ENCODE data around the gene DHX38.
"Not testable (repeated sequence)": the region's sequence is repeated elsewhere in the genome, so short reads cannot be mapped to it uniquely, and the experiment has no call there.

The DHX38 gene

DNA sequence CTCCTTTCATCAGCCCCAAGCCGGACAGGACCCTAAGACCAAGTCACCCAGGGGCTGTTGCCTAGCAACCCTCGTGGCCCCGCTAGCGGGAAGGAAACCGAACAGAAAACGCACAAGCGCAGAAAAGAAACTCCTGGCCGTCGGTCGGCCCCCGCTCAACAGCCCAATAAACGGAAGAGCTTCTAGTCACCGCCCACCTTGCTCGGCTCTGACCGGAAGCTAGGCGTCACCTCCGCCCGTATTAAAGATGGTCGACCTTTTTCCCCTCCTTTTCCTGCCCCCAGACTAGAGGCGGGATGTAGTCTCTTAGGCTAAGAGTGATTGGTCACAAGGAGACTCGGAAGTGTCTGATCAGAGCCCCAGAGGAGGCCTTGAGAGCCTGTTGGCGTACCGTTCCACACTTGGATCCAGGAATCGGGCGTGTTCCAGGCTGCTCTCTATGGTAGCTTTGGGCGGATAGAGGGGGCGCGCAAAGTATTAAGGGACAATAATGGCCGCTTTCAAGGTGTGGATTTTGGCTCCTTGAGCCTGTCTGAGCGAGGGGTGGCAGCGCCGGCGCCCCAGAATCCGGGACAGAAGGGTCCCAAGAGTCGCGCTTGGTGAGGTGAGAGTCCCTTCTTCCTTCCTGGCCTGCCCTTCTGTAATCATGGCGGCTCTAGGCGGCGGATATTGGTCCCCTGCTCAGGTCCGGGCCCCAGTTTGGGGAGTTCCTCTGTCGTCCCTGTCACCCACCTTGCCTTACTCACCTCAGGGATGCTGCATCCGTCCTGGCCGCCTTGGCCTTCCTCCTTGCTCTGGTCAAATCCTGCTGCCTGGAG is at the start of gene DHX38, which contains the start of gene TXNL4B:
Gene DHX38 (plus strand): TSS at position 400 of the 818 bp plus-strand sequence. CDS start 2,311 bp downstream, outside the sequence.
Gene TXNL4B (minus strand): TSS at position 173 of the 818 bp plus-strand sequence. CDS start 2,871 bp downstream, outside the sequence.
- DNase-seq (ENCODE audit: low read depth in 3 of 3), result peak; percentile 85 to 90 (median 88)

DNA sequence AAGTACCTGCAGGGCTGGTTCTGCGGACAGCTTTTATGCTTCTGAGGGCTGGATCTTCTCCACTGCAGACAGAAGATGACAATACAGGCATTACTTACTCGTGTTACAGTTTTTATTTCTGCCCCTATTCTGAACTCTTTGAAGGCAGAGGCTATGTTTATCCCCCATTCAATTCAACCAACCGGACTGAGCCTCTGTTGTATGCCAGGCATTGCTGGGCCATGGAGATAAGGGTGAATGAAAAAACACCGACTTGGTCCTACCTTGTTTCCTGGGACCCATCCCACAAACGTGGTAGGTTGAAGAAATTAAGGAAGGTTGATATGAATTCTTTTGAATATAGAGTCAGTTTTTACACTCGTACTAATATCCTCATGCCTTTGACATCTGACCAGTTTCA is 49.4 kb upstream of the DHX38 start:
- DNase-seq (ENCODE audit: low read depth in 3 of 3), result no peak

DNA sequence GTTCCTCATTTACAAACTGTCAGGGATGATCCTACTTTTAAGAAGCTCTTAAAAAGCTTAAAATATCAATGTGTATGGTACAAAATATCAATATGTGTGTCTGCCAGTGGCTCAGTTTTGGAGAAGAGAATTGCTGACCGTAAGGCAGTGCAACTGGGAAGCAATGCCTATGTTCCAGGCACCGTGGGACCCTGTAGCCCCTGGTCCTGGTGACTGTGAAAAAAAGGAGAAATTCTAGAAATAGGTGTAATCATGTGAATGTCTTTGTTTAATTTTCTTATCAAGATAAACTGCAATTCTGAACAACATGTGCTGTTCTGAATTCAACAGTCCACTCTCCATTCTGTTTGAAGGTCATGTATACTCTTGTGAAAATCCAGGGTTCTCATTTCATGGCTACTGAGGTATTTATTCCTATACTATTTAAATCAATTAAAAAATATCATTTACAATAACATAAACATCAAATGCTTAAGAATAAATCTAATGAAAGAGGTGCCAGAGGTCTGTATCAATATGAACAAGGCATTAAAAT is 48.8 kb upstream of the DHX38 start:
- no peak for DNase-seq (ENCODE audit: low read depth in 3 of 3)

DNA sequence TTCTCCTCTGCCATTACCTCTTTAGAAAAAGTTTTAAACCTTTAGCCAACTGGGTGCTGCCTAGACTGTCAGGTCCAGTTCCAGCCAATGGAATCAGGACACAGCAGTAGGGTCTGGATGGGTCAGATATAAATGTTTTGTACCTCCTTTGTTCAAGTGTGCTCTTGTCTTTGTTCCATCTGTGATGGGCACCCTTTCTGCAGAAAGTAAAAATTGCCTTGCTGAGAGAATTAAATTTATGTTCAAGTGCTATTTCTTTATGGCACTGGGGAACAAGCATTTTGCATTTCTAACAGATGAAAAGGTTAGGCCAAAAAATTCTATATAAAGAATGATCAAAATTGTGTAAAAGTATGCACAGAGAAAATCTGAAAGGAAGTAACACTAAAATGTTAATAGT is 44.5 kb upstream of the DHX38 start:
- no peak for DNase-seq (ENCODE audit: low read depth in 3 of 3)

DNA sequence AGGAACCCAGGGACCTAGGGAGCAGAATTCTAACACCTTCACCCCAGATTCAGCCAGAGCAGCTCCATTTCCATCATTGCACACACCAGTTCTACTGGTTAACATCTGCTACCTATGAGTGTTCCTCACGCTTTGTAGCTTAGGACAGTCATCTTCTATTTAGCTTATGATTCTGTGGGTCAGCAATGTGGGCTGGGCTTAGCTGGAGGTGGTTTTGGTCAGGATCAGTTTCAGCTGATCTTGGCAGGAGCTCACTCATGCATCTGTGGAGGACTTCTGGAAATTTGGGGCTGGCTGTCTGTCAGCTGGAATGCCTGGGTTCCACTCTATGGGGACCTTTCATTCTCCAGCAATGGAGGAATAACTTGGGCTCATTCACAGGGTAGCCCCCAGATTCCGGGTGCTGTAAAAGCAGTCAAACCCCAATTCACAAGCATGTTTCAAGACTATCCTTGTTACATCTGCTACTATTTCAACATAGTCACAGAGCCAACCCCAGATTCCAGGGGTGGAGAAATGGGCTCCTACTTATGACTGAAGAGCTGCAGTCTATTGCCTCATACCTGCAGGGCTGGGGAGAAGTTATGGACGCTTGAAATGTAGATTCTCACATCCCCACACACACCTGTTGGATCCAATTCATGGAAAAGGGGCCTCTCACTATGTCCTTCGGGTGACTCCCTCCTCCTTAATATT is 42.7 kb upstream of the DHX38 start:
- DNase-seq (ENCODE audit: low read depth in 3 of 3), result no peak

DNA sequence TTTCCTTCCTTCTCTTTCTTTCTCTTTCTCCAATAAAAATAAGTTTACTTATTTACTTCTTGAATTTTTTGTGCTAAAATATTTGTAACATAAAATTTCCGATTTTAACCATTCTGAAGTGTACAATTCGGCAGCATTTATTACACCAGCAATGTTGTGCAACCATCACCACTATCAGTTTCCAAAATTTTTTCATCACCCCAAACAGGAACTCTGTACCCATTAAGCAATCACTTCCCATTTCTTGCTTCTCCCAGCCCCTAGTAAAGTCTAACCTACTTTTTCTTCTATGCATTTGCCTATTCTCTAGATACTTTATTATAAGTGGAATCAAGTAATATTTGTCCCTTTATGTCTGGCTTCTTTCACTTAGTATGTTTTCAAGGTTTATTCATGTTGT is 41.8 kb upstream of the DHX38 start:
- DNase-seq (ENCODE audit: low read depth in 3 of 3), result no peak

DNA sequence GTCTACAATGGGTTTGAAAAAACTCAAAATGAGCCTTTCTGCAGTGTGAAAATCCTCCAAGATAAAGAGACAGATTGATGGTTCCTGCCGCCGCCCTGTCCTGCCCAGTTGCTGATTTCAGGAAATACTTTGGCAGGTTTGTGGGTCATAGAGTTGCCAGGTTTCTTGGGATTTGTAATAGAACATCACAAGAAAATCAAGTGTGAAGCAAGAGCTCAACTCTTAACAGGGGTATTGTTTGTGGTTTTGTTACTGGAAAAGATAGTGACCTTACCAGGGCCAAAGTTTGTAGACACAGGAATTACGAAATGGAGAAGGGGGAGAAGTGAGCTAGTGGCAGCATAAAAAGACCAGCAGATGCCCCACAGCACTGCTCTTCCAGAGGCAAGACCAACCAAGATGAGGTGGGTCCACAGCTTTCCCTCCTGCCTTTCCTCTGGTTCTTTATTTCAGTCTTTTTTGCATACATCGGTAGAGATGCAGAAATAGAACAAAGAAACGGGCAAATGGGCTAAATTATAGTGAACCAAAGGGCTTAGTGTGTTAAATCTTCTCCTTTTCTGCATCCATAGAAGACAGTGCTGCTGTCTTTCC is 39.3 kb upstream of the DHX38 start, which contains the start of gene HP:
Gene HP (plus strand): TSS at position 252 of the 594 bp plus-strand sequence. CDS start 148 bp downstream, at position 400.
- DNase-seq (ENCODE audit: low read depth in 3 of 3), result not testable (repeated sequence)

DNA sequence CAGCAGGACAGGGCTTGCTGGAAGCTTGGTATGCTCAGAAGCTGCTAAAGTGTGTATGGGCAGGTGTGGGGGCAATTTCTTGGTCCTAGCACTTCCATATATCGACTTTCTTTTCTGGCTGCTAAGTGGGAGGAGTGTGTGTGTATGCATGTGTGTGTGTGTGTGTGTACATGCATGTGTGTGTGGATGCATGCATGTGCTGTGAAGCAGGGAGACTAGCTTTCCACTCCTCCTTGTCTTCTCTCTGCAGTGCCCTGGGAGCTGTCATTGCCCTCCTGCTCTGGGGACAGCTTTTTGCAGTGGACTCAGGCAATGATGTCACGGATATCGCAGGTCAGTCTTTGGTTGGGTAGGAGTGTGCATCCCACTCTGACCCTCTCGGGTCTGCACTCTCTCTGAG is 37.7 kb upstream of the DHX38 start:
- DNase-seq (ENCODE audit: low read depth in 3 of 3), result no peak

DNA sequence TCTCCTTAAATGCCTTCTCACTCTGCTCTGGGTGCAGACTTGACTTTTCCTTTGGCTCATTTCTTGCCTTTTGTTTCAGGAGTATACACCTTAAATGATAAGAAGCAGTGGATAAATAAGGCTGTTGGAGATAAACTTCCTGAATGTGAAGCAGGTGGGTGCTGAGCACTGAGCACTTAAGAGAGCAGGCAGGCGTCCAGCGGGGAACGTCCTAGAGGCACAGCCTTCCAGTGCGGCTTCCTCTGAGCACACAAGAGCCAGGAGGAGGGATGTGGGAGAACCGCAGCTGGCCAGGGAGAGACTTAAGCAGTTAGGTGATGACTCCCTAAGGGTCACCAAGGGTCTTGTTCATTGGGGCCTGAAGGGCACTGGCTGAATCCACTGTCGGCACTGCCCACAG is 36.3 kb upstream of the DHX38 start:
- not testable (repeated sequence) for DNase-seq (ENCODE audit: low read depth in 3 of 3)

DNA sequence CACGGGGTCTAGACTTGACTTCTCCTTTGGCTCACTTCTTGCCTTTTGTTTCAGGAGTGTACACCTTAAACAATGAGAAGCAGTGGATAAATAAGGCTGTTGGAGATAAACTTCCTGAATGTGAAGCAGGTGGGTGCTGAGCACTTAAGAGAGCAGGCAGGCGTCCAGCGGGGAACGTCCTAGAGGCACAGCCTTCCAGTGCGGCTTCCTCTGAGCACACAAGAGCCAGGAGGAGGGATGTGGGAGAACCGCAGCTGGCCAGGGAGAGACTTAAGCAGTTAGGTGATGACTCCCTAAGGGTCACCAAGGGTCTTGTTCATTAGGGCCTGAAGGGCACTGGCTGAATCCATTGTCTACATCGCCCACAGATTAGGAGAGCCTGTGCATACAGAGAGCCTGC is 34.6 kb upstream of the DHX38 start:
- DNase-seq (ENCODE audit: low read depth in 3 of 3), result not testable (repeated sequence)

DNA sequence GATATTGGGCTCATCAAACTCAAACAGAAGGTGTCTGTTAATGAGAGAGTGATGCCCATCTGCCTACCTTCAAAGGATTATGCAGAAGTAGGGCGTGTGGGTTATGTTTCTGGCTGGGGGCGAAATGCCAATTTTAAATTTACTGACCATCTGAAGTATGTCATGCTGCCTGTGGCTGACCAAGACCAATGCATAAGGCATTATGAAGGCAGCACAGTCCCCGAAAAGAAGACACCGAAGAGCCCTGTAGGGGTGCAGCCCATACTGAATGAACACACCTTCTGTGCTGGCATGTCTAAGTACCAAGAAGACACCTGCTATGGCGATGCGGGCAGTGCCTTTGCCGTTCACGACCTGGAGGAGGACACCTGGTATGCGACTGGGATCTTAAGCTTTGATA is 33.2 kb upstream of the DHX38 start:
- DNase-seq (ENCODE audit: low read depth in 3 of 3), result no peak

DNA sequence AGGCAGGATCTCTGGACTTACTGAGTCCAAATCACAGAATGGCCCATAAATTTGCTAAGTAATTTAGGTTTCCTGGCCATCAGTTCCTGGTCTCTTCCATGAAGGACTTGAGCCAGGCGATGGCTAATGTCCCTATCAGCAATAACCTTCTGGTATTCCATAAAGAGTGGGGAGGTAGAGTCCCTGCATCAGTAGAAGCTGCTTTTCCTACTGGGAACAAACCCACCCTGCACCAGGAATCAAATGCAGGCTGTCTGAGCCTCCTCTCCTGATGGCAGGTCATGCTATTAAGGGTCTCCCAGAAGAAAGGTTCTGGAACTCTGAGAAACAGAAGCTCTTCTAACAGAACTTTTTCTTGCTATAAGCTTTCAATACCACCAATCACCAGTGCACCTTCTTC is 32.1 kb upstream of the DHX38 start:
- DNase-seq (ENCODE audit: low read depth in 3 of 3), result no peak

DNA sequence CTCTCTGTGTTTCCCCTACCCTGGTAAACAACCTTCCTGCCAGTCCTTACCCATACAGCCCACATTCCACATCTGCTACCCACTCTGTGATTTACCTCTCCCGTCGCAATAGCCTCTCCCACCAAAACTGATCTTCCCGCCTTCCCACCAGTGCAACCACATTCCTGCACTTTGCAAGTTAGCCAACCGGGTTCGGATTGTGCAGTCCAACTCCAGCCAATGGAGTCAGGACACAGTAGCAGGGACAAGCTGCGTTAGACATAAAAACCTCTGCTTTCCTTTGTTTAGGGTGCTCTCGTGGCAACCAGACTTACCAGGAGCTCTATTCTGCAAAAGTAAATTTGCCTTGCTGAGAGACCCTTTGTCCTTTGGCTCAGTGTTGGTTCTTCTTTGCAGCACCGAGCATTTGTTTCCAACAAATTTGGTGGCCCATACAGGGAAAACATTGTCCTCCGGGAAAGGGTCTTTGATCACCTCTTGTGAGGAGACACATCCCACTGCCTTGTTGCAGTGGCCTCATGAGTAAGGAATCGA is 29.2 kb upstream of the DHX38 start:
- no peak for DNase-seq (ENCODE audit: low read depth in 3 of 3)

DNA sequence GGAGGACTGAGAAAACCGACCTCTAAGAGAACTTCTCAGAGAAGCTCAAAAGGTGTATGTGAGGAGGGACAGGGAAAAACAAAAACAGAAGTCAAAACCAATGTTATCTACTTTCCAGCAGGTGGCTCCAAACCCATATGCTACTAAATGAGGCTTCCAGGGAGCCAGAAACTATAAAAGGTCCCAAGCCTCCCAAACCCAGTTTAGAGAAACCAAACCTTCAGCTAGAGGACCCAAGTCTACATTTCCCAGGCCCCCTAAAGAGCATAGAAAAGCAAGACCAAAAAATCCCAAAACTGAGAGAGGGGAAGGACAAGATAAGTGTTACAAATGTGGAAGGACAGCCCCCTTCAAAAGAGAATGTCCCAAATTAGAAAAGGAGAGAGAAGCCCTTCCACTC is 26.9 kb upstream of the DHX38 start:
- no peak for DNase-seq (ENCODE audit: low read depth in 3 of 3)

DNA sequence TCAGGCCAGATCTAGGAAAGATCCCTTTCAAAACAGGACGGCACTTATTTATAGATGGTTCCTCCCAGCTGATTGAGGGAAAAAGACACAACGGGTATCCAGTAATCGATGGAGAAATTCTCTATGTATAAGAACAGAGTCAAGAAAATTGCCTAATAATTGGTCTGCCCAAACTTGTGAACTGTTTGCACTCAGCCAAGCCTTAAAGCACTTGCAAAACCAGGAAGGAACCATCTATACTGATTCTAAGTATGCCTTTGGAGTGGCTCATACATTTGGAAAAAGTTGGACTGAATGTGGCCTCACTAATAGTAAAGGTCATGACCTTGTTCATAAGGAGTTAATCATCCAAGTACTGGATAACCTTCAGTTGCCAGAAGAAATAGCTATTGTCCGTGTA is 24.7 kb upstream of the DHX38 start:
- no peak for DNase-seq (ENCODE audit: low read depth in 3 of 3)

DNA sequence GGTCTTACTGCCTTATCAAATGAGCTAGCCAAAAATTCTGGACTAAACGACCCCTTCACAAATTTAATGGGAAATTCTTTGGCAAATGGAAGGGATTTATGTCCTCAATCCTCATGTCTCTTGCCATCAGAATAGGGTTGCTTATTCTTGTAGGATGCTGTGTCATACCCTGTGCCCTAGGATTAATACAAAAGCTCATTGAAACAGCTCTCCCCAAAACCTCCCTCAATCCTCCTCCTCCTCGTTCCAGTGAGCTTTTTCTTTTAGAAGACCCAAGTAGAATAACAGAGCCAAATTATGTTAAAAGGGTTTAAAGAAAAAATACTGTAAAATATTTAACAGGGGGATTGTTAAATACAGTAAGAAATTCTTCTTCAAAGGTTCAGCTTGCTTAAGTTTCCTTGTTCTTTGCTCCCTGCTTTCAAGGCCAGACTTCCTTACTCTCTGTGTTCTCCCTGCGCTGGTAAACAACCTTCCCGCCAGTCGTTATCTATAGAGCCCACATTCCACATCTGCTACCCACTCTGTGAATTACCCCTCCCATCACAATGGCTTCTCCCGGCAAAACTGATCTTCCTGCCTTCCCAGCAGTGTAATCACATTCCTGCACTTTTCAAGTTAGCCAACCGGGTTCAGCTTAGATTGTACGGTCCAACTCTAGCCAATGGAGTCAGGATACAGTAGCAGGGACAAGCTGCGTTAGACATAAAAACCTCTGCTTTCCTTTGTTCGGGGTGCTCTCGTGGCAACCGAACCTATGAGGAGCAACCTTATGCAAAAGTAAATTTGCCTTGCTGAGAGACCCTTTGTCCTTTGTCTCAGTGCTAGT is 20.9 kb upstream of the DHX38 start:
- DNase-seq (ENCODE audit: low read depth in 3 of 3), result no peak

DNA sequence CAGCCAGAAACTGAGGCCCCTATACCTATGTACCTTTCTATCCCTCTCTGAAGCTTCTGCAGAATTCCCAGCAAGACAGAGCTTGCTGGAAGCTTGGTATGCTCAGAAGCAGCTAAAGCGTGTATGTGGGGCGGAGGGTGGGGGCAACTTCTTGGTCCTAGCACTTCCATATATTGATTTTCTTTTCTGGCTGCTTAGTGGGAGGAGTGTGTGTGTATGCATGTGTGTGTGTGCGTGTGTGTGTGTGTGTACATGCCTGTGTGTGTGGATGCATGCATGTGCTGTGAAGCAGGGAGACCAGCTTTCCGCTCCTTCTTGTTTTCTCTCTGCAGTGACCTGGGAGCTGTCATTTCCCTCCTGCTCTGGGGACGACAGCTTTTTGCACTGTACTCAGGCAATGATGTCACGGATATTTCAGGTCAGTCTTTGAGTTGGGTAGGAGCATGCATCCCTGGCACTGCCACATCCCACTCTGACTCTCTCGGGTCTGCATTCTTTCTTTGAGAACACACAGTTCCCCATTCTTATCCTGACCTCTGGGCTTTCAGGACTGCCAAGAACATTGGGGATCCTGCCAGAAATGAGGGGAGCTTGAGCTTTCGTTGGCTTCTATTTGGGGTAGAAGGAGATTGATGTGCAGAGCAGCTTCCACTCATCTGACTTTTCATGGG is 20.0 kb upstream of the DHX38 start:
- DNase-seq (ENCODE audit: low read depth in 3 of 3), result no peak

DNA sequence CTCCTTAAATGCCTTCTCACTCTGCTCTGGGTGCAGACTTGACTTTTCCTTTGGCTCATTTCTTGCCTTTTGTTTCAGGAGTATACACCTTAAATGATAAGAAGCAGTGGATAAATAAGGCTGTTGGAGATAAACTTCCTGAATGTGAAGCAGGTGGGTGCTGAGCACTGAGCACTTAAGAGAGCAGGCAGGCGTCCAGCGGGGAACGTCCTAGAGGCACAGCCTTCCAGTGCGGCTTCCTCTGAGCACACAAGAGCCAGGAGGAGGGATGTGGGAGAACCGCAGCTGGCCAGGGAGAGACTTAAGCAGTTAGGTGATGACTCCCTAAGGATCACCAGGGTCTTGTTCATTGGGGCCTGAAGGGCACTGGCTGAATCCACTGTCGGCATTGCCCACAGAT is 18.6 kb upstream of the DHX38 start:
- not testable (repeated sequence) for DNase-seq (ENCODE audit: low read depth in 3 of 3)

DNA sequence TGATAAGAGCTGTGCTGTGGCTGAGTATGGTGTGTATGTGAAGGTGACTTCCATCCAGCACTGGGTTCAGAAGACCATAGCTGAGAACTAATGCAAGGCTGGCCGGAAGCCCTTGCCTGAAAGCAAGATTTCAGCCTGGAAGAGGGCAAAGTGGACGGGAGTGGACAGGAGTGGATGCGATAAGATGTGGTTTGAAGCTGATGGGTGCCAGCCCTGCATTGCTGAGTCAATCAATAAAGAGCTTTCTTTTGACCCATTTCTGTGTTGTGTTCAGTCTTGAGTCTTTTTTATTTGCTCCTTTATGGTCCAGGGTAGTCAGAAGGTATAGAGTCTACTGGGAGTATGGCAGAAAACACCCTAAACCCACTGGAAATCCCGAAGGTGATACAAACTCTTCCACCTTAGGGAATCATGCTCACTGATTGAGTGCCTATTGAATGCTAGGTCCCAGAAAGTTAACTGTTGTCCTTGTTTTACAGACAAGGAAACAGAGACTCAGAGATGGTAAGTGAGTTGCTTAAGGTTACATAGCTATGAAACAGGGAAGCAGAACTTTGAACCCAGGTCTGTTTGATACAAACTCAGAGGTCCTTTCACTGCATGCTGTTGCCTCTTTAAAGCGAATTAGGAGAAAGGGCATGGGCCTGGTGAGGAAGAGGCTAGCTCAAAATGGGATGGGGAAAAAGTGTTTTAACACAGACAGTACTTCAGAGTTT is 16.5 kb upstream of the DHX38 start:
- not testable (repeated sequence) for DNase-seq (ENCODE audit: low read depth in 3 of 3)

All from stimulated activated CD4-positive, alpha-beta T cell treated with anti-CD3 and anti-CD28 coated beads, TNF-alpha, amount 100 ng/mL, for 24 hours (primary cell).